Activated CD4-positive, CD25-positive, alpha-beta regulatory T cell treated with anti-CD3 and anti-CD28 coated beads, Interleukin-2, amount 50 U/mL, for 16 hours (primary cell): Measurements from ENCODE around the gene CFAP61.
A peak's percentile ranks its signal among the peaks of the same experiment; 100 is the strongest.
"Not testable (repeated sequence)": the region's sequence is repeated elsewhere in the genome, so short reads cannot be mapped to it uniquely, and the experiment has no call there.

Experiments
- DNase-seq: peaks from one replicate; pipeline ENCODE4 v3.0.0-alpha.2; 2020; ENCODE audit warnings: low read depth, low spot score

CFAP61 gene, protein sequence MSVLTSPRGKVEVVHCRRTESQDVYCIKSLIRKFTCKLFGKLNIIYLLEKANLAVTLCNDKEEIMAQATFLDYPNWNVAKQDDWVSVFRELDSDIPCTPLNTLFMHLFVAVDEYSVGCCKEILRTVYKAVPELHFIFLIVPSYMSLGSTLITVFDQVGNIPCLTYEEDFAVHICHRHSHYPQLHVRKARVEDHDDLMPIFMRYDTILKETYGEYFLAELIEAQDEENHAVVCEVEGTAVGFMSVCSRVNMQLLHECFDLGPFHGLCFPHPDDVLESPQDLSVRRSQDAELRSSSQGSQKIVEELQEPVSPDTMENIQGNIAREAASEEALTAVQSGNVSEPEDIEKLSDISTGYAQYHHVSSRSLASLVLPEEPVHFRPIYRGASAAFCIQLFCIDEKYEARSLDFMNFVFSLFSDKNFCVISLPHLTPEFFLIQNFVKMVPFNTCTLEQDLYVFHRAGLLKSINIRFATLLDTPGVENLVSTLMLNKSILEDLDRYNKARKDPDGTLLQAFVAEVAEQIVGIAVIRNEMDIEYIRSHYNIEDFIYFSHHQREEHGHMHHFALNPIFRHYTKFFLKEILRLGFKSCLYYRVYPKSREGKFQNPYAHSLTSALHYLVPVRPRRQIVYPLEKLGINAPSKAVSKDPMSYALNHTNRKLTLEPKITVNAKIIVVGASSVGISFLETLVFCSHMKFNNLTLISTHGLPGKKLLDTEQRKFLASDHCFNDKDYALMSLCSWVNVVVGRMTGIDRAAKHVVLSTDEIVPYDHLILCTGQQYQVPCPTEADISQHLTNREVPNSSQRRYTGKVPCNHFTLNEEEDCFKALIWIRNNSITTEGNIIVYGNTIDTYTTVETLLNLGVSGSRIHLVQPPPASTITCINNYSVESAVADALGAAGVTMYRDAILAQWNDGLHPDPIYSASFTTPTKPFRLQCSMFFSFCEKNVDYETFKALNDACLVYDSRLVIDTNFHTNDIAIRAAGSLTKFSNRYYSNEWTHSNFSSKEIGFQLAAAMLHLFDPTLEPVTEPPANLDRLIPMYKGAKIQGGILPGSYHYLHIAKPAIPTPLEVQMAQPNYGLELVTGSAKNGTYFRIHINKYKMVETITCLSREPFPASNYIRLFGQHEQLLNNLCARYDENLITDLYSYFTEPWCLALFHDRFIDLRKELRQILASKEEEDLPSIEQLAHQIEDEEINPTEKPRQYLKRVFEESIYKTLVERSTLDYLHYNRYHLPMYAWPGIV

GRCh38 chr20:20052074-20052970 lies at the start of gene CFAP61, which contains the start of gene CRNKL1:
Gene CFAP61 (plus strand): TSS chr20:20052532. CDS start chr20:20056654, 4,122 bp downstream.
Gene CRNKL1 (minus strand): TSS chr20:20052466. CDS start chr20:20052342, 124 bp downstream.
- peak; percentile 96 for DNase-seq

DNA sequence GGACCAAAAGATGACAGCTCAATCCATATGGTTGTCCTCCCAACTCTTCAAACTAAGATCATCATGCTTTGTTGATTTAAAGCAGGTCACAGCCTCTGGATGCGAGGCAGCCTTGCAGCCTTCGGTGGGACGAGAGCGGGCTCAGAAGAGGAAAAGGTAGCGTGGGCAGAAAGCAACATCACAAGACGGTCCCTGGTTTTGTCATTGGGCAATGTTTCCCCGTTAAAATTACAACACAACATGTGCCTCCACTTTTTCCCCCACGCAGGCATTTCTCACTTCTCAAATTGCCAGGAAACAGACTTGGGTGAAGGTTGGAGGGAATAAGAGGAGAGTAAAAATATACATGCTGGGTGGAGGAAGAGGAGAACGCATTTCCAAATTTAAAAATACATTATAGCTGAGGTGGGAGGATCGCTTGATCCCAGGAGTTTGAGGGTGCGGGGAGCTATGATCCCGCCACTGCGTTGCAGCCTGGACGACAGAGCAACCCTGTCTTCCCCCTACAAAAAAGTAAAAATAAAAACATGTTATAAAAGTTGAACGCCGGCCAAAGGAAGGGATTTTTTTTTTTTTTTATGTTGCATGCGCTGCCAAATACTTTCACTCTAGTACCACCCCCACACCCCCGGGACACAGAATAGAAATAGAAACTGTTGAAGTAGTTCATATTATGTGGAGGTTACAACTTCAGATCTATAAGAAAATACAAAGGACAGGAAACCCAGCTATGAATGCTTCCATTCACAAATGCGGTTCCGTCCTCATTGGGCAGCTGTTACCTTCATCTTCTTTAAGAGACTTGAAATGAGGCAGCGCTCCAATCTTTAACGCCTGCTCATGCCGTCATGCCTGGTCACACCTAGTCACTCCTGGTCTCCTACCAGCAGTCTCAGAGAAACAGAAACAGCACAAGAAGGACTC lies 49.0 kb upstream of the CFAP61 start:
- no peak for DNase-seq

DNA sequence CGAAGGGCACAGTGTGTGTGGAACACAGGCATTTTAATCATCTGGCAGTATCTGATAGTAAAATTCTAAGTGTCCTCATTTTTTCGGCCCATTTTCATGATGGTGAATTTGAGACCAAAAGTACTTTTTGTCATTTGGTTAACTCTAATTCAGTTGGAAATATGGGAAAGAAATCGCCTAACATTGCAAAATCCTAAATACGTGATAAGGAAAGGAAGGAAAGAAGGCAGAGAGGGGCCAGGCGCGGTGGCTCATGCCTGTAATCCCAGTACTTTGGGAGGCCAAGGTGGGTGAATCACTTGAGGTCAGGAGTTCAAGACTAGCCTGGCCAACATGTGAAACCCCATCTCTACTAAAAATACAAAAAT lies 48.4 kb upstream of the CFAP61 start:
- not testable (repeated sequence) for DNase-seq

- DNase-seq = no peak
These were observed 47.0 kb upstream of the CFAP61 start for GRCh38 chr20:20005342-20005741.

- no peak for DNase-seq
These were observed 42.5 kb upstream of the CFAP61 start for GRCh38 chr20:20009784-20010253.

- no peak for DNase-seq
These were observed 41.5 kb upstream of the CFAP61 start for GRCh38 chr20:20010639-20011500.

DNA sequence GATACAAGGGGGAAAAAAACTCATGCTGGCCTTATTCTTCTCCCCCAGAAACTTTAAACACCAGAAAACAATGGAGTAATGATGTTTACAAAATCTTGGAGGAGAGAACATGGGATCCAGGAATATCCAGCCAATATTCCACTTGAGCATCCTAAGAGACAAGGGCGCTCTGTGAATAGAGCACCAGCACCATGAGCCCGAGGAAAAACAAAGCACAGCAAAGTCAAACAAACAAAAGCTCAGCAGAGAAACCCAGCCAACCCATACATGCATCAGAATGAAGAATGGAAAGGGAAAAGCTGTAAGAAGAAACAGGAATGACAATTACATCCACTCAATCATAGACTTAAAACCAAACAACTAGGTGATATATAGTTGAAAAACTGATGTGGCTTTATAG lies 39.8 kb upstream of the CFAP61 start:
- no peak for DNase-seq

- no peak for DNase-seq
These were observed 37.7 kb upstream of the CFAP61 start for GRCh38 chr20:20014659-20015058.

- DNase-seq = peak; percentile 76
These were observed 35.1 kb upstream of the CFAP61 start, which contains the start of gene NAA20 for GRCh38 chr20:20017001-20017843. Gene NAA20 (plus strand): TSS chr20:20017362. CDS start chr20:20017397, 35 bp downstream.

DNA sequence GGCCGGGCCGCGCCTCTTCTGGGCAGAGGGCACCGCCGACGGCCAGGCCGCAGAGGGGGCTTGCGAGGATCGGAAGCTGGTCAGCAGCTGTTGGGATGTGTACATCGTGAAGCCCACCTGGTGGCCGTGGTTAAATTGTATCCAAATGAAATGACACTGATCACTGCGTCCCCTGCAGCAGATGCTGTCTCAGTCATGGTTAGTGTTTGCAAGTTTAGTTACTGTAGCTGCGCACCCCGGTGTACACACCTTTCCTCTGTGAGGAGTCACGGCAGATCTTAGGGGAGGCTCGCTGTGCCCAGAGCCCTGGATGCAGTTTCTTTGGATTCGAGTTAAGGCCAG lies 34.5 kb upstream of the CFAP61 start:
- DNase-seq = no peak

GRCh38 chr20:20018366-20018765 lies 34.0 kb upstream of the CFAP61 start:
- no peak for DNase-seq

- DNase-seq = no peak
These were observed 33.2 kb upstream of the CFAP61 start for GRCh38 chr20:20019123-20019522.

- no peak for DNase-seq
These were observed 31.4 kb upstream of the CFAP61 start for GRCh38 chr20:20020908-20021307.

- no peak for DNase-seq
These were observed 30.5 kb upstream of the CFAP61 start for GRCh38 chr20:20021835-20022234.

DNA sequence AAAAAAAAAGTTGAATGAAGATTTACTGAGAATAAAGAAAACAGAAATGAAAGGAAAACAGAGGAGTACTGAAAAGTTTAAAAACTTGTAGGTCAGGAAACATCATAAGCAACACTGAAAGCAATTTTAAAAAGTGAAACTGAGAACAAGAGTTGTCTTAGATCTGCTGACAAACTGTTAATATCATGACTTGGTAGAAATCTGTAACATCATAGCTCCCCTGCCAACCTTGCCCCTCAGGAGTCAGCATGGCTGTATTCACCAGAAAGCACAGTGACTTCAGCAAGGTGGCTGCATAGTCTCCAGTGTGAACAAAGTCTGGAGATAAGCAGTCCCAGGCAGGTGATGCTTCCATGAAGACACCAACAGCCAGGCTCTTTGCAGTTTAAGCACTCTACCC lies 29.8 kb upstream of the CFAP61 start:
- DNase-seq = no peak

DNA sequence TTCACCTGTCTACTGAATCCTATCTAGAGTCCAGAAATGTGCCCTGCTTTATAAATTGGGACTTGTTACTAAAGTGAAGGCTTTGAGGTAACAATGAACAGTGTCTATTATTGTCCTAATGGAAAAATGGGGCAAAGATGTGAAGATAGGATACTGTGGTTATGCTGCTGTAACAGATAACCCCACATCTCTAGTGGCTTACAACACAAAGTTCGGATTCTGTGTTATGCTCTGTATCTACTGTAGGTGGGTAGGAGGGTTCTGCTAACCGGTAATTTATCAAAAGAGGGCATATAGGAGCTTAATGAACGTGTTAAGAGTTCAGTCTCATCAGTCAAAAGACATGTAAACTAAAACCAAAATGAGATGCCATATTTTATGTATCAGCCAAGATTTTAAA lies 28.9 kb upstream of the CFAP61 start:
- DNase-seq = no peak

DNA sequence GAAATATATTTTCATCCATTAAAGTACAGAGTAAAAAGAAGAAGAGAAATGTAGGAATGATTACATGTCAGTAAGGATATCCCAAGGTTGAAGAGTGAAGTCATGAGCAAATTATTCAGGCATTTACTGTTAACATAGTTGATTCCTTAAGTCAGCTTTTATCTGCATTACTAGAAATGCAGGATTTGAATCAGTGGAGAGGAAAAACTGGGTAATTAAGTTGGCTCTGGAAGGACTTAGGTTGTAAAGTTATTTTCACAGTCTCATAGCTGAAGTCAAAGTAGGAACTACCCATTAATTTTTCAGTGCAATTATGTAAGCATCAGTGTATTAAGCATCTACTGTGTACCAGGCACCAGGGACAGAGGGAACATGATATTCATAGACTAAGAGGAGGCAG lies 27.4 kb upstream of the CFAP61 start:
- no peak for DNase-seq

GRCh38 chr20:20027284-20027683 lies 25.0 kb upstream of the CFAP61 start:
- no peak for DNase-seq
